Stimulated activated CD4-positive, alpha-beta T cell treated with anti-CD3 and anti-CD28 coated beads, Interleukin-12 subunit alpha, Interleukin-12 subunit beta, amount 100 ng/mL, for 4 hours (primary cell): Measurements from ENCODE around the gene TESK2.
"Not testable (repeated sequence)": the region's sequence is repeated elsewhere in the genome, so short reads cannot be mapped to it uniquely, and the experiment has no call there.

Experiments used
- DNase-seq: peaks from one replicate; pipeline ENCODE4 v3.0.0-alpha.2; 2020

The TESK2 gene

DNA sequence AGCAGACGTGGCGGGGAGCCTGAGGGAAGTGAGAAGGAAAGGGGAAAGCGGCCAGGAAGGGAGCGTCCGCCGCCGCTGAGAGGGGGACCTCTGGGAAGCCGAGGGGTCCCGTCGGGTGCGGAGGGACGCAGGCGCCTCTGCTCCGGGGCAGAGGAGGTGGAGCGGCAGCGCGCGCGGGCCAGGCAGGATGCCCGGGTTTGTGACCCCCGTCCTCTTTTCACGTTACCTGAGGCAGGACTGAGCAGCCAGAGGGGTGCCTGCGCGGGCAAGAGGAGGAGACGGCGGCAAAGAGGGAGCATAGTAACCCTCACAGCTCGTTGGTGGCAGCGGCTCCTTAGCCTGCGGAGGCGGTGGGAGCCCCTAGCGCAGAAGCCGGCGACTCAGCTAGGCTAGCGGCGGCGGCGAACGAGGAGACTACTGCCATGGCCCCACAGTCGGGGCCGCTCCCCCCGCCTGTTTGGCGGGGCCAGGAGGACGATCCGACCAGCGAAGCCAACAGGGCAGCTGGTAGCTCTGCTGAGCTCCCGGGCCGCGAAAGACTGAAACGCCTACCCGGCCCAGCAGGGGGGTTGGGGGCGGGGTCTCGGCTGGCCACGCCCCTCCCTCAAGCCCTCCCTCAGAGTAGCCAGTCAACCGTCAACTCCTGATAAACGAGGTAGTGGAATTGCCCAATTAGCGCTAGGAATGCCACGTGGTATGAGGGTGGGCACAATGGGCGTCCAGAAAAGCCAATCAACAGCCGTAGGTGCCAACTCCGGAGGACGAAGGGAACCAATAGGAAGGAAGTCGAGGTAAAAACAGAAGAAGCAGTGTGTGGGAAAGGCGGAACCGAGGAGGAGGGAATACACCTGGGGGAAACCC, at the start of gene TESK2:
Gene TESK2 (minus strand): TSS at position 538 of the 861 bp plus-strand sequence. CDS start 33,378 bp downstream, outside the sequence.
- DNase-seq = peak; percentile 90

DNA sequence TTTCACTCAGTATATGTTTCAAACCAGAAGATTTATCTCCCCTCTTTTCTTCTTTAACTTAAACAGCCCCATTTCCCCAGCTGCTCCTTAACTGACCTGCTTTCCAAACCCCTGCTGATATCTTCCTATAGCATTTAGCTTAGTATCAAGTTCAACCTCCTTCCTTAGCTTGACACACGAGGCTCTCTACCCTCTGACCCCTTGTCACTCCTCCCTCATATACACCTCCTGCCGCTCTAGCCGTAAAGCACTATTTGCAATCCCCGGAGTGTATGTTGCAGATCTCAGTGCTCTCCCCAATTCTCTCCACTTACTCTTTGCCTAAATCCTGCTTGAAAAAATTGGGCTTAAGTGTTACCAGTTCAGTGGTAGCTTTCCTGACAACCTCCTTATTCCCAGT, 45.9 kb upstream of the TESK2 start:
- DNase-seq = no peak

GRCh38 chr1:45535988-45536766, 45.2 kb upstream of the TESK2 start:
- DNase-seq = no peak

- DNase-seq = no peak
These were observed 40.9 kb upstream of the TESK2 start for GRCh38 chr1:45531873-45532272.

- DNase-seq = no peak
These were observed 39.7 kb upstream of the TESK2 start for GRCh38 chr1:45530632-45531135.

DNA sequence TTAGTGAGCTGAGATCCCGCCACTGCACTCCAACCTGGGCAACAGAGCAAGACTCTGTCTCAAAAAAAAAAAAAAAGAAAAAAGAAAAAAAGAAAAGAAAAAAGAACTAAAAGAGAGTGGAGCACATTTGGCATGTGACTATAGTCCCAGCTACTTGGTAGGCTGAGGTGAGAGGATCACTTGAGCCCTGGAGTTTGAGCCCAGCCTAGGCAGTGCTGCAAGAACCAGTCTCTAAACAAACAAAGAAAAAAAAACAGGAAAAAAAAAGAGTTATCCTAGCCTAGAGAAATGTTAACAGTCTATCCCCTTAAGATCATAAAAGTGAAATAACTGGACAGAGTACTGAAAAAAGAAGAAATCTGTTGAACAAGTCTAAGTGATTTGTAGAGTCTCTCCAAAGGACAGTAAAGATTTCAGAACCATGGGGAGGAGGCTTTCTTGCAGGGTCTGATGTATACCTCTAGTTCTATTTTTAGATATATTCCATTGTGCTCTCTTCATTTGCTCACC, 35.2 kb upstream of the TESK2 start:
- no peak for DNase-seq

DNA sequence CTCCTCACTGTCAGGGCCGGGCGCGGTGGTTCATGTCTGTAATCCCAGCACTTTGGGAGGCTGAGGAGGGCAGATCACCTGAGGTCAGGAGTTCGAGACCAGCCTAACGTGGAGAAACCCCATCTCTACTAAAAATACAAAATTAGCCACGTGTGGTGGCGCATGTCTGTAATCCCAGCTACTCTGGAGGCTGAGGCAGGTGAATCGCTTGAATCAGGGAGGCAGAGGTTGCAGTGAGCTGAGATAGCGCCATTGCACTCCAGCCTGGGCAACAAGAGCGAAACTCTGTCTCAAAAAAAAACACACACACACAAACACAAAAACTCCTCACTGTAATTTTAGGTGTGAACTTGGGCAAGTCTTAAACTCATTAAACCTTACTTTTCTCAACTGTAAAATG, 33.0 kb upstream of the TESK2 start:
- not testable (repeated sequence) for DNase-seq

- DNase-seq = not testable (repeated sequence)
These were observed 32.6 kb upstream of the TESK2 start for GRCh38 chr1:45523516-45523915.

DNA sequence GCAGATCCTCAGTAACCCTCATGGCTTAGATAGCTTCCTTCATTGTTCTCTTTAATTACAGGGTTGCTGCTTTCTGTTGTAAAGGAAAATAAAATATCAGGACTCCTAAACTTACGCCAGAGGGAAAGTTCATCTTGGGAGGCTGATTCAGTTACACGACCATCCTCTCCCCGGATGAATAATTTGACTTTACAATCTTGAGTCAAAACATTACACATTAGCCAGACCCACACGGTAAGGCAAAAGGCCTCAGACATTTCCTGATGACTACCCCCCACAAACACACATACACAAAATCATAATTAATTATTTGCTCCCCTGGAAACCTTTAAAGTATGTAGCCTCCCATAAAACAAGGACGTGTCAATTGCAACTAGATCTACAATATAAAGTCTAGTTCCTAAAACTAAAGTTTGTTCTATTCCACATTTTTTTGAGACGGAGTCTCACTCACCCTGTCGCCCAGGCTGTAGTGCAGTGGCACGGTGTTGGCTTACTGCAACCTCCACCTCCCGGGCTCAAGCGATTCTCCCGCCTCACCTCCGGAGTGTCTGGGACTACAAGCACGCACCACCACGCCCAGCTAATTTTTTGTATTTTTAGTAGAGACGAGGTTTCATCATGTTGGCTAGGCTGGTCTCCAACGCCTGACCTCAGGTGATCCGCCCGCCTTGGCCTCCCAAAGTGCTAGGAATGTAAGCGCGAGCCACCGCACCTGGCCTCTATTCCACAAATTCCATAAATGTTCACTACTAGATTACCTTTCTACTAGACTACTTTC, 31.6 kb upstream of the TESK2 start:
- no peak for DNase-seq

GRCh38 chr1:45521413-45522323, 30.7 kb upstream of the TESK2 start, which contains the start of gene PRDX1:
PRDX1 (minus strand) TSS chr1:45521884; CDS start chr1:45519043, 2,841 bp downstream.
- DNase-seq = peak; percentile 99

DNA sequence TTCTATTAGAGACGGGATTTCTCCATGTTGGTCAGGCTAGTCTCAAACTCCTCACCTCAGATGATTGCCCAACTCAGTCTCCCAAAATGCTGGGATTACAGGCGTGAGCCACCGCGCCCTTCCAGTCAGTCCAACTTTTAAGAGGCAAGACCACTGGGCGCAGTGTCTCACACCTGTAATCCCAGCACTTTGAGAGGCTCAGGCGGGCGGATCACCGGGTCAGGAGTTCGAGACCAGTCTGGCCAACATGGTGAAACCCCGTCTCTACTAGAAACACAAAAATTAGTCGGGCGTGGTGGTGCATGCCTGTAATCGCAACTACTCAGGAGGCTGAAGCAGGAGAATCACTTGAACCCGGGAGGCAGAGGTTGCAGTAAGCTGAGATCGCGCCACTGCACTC, 28.8 kb upstream of the TESK2 start:
- DNase-seq = not testable (repeated sequence)

- no peak for DNase-seq
These were observed 27.9 kb upstream of the TESK2 start for GRCh38 chr1:45518910-45519309.

DNA sequence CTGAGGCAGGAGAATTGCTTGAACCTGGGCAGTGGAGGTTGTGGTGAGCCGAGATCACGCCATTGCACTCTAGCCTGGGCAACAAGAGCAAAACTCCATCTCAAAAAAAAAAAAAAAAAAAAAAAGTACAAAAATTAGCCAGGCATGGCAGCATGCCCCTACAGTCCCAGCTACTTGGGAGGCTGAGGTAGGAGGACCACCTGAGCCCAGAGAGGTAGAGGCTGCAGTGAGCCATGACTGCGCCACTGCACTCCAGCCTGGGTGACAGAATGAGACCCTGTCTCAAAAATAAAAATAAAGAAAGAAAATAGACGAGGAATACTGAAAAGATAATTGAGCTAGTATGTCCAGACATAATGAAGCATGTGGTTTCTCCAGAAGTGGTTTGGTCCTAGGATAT, 27.4 kb upstream of the TESK2 start:
- DNase-seq = not testable (repeated sequence)

DNA sequence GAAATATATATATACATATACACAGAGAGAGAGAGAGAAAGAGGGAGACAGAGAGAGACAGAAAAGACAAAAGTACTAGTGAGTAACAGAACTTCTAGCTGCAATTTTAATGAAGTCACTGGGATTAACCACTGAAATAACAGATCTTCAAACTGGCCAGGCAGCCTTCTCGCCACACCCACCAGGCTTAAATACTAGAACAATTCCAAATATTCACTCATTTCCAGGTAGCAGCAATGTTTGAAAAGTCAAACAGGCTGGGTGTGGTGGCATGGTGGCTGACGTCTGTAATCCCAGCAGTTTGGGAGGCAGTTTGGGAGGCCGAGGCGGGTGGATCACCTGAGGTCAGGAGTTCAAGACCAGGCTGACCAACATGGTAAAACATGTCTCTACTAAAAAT, 25.5 kb upstream of the TESK2 start:
- DNase-seq = no peak

DNA sequence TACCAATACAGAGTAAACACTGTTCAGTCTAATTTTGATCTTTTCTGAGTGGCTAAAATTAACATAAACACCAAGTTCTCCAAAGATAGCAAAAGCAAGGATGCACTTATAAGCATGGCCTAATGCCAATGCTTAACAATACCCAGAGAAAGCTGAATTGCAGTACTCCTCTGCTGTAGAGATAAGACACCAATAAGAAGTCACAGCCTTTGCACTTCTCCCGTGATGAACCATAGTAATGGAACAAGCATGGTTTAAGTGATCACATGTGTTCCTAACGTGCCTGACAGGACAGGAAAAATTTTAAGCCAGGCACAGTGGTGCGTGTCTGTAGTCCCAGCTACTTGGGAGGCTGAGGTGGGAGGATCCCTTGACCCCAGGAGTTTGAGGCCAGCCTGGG, 25.1 kb upstream of the TESK2 start:
- DNase-seq = no peak

DNA sequence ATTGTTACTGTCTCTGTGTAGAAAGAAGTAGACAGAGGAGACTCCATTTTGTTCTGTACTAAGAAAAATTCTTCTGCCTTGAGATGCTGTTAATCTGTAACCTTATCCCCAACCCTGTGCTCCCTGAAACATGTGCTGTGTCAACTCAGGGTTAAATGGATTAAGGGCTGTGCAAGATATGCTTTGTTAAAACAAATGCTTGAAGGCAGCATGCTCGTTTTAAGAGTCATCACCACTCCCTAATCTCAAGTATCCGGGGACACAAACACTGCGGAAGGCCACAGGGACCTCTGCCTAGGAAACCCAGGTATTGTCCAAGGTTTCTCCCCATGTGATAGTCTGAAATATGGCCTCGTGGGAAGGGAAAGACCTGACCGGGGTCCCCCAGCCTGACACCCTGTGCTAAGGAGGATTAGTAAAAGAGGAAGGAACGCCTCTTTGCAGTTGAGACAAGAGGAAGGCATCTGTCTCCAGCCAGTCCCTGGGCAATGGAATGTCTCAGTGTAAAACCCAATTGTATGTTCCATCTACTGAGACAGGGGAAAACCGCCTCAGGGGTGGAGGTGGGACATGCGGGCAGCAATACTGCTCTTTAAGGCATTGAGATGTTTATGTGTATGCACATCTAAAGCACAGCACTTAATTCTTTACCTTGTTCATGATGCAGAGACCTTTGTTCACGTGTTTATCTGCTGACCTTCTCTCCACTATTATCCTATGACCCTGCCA, 22.7 kb upstream of the TESK2 start:
- DNase-seq = not testable (repeated sequence)

GRCh38 chr1:45512641-45513054, 21.7 kb upstream of the TESK2 start:
- DNase-seq = peak; percentile 41

GRCh38 chr1:45510972-45511527, 20.1 kb upstream of the TESK2 start:
- DNase-seq = no peak

- DNase-seq = no peak
These were observed 19.3 kb upstream of the TESK2 start for GRCh38 chr1:45510036-45510971.
